ENCODE data around the gene NR4A3. TPM values are rescaled to one million over a fixed set of nuclear protein-coding genes. Genes with fewer than 3 reads are reported as not detected.

NR4A3 gene
- polyA plus RNA-seq, 3 donors = 0.88 to 2.1 (median 0.92) TPM

DNA sequence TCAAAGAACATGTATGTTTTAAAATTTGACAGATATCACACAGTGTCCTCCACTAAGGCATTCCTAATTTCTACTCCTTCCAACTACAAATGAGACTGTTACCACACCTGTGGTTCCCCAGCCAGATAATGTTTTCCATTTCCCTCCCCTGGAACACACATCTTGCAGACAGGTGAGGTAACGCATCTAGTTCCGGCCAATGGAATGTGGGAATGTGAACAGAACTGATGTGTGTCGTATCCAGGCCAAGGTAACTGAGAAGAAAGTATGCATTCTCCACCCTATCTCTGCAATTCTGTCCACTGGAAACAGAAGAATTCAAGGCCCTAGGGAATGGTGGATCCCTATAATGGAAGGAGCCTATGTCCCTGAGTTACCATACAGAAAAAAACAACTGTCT, 19.9 kb upstream of the NR4A3 start:
- Histone ChIP-seq H4K20me1 (ENCODE audit: insufficient read depth, low read length) (no peaks in the 10 kb centered on the region), H3K79me2 (ENCODE audit: insufficient read depth, low read length) (no peaks in the 10 kb centered on the region), H3K27me3 (ENCODE audit: control insufficient read depth in 2 of 2, insufficient read depth in 2 of 2, low read length in 2 of 2) (no peaks in the 10 kb centered on the region), H3K9ac (ENCODE audit: insufficient read depth, low read length, poor library complexity, severe bottlenecking) (no peak overlapping the region), H3K36me3 (replicated peaks in 1 of 2; ENCODE audit: control insufficient read depth in 1 of 2, insufficient read depth in 2 of 2, low read length in 2 of 2) (no peaks in the 10 kb centered on the region), H3K9me3 (replicated peaks in 1 of 2; ENCODE audit: control insufficient read depth in 1 of 2, insufficient read depth in 1 of 2, low read length in 2 of 2) (no peaks in the 10 kb centered on the region), H3K4me2 (replicated peaks; ENCODE audit: extremely low read depth, low read length, poor library complexity, severe bottlenecking) (no peak overlapping the region), H3K27ac (ENCODE audit: low read depth in 1 of 2, low read length in 2 of 2) (no peak overlapping the region), H3K4me1 (ENCODE audit: control insufficient read depth in 1 of 2, insufficient read depth in 2 of 2, low read length in 2 of 2) (no peaks in the 10 kb centered on the region), H3K4me3 (replicated peaks in 1 of 3; ENCODE audit: low read depth in 2 of 3, low read length in 3 of 3) (no peak overlapping the region), H2AFZ (ENCODE audit: insufficient read depth, low read depth, low read length, poor library complexity, severe bottlenecking) (no peak overlapping the region)
- no peak overlapping the region for H3K4me3 Mint-ChIP-seq
- H3K9me3 Mint-ChIP-seq = no peaks in the 10 kb centered on the region
- TF ChIP-seq, protein P1, sequence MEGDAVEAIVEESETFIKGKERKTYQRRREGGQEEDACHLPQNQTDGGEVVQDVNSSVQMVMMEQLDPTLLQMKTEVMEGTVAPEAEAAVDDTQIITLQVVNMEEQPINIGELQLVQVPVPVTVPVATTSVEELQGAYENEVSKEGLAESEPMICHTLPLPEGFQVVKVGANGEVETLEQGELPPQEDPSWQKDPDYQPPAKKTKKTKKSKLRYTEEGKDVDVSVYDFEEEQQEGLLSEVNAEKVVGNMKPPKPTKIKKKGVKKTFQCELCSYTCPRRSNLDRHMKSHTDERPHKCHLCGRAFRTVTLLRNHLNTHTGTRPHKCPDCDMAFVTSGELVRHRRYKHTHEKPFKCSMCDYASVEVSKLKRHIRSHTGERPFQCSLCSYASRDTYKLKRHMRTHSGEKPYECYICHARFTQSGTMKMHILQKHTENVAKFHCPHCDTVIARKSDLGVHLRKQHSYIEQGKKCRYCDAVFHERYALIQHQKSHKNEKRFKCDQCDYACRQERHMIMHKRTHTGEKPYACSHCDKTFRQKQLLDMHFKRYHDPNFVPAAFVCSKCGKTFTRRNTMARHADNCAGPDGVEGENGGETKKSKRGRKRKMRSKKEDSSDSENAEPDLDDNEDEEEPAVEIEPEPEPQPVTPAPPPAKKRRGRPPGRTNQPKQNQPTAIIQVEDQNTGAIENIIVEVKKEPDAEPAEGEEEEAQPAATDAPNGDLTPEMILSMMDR (IDR thresholded peaks at IDR 0.05) = no peak
- no peaks in the 10 kb centered on the region for H3K27me3 Mint-ChIP-seq (ENCODE audit: low read depth in 3 of 3)
- H3K4me1 Mint-ChIP-seq = no peaks in the 10 kb centered on the region
- intact Hi-C loops (cut with micrococcal nuclease) = loop anchor here in 1 of 2 donors (10.0 kb wide), 1 partner anchor 213 kb away; no protein-coding TSS in a partner anchor
- DNase-seq = no peak
- H3K36me3 Mint-ChIP-seq = no peaks in the 10 kb centered on the region
- no peak overlapping the region for H3K27ac Mint-ChIP-seq
- WGBS (ENCODE audit: insufficient coverage) = no CpG with 5 or more reads among the region's 3 CpGs

DNA sequence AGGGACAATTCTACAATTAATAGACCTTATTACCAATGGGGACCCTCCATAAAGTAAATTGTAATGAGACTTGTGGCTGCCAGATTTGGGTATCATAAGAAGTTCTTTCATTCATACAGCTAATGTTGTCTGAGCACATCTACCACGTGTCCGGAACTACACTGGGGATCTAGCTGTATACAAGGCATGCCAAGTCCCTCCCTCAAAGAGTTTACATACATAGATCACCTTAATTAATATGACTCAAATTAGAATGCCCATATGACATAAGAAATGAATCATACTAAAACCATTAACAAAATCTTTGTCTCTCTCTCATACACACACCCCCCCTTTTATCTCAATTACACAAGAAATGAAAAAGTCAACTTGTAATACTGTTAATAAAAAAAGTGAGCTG, 18.0 kb upstream of the NR4A3 start:
- intact Hi-C loops (cut with micrococcal nuclease) = loop anchor here in 1 of 2 donors (10.0 kb wide), 1 partner anchor 211 kb away; no protein-coding TSS in a partner anchor
- H3K9ac ChIP-seq (ENCODE audit: insufficient read depth, low read length, poor library complexity, severe bottlenecking) = no peak overlapping the region
- DNase-seq = no peak
- no peaks in the 10 kb centered on the region for H3K36me3 Mint-ChIP-seq
- peaks cover 16% of the 10 kb centered on the region for H3K4me1 Mint-ChIP-seq
- H4K20me1 ChIP-seq (ENCODE audit: insufficient read depth, low read length) = no peaks in the 10 kb centered on the region
- H3K4me3 ChIP-seq (replicated peaks in 1 of 3; ENCODE audit: low read depth in 2 of 3, low read length in 3 of 3) = no peak overlapping the region
- no peak overlapping the region for H3K27ac Mint-ChIP-seq
- no peaks in the 10 kb centered on the region for H3K79me2 ChIP-seq (ENCODE audit: insufficient read depth, low read length)
- H3K27me3 ChIP-seq (ENCODE audit: control insufficient read depth in 2 of 2, insufficient read depth in 2 of 2, low read length in 2 of 2) = no peaks in the 10 kb centered on the region
- no peaks in the 10 kb centered on the region for H3K36me3 ChIP-seq (replicated peaks in 1 of 2; ENCODE audit: control insufficient read depth in 1 of 2, insufficient read depth in 2 of 2, low read length in 2 of 2)
- H2AFZ ChIP-seq (ENCODE audit: insufficient read depth, low read depth, low read length, poor library complexity, severe bottlenecking) = no peak overlapping the region
- no peak overlapping the region for H3K4me3 Mint-ChIP-seq
- TF ChIP-seq, protein P1 (IDR thresholded peaks at IDR 0.05) = no peak
- H3K27me3 Mint-ChIP-seq (ENCODE audit: low read depth in 3 of 3) = no peaks in the 10 kb centered on the region
- H3K4me1 ChIP-seq (ENCODE audit: control insufficient read depth in 1 of 2, insufficient read depth in 2 of 2, low read length in 2 of 2) = no peaks in the 10 kb centered on the region
- H3K27ac ChIP-seq (ENCODE audit: low read depth in 1 of 2, low read length in 2 of 2) = no peak overlapping the region
- H3K4me2 ChIP-seq (replicated peaks; ENCODE audit: extremely low read depth, low read length, poor library complexity, severe bottlenecking) = no peak overlapping the region
- H3K9me3 ChIP-seq (replicated peaks in 1 of 2; ENCODE audit: control insufficient read depth in 1 of 2, insufficient read depth in 1 of 2, low read length in 2 of 2) = no peaks in the 10 kb centered on the region
- no peaks in the 10 kb centered on the region for H3K9me3 Mint-ChIP-seq
- no CpG with 5 or more reads among the region's 2 CpGs for WGBS (ENCODE audit: insufficient coverage)

All from CD14-positive monocyte (primary cell).